AG04449 (cell line): ENCODE results near the gene ACTN1.

Source experiments
- CTCF ChIA-PET: fragments of 350-600 bp; formaldehyde crosslinking; extraction: SDS; loops from one replicate; lab custom pipeline; 2021; ENCODE audit warnings: antibody characterized with exemption; lab: Yijun Ruan, JAX
- POLR2A ChIA-PET: fragments of 400-600, 350-600 bp; formaldehyde crosslinking; extraction: SDS; loops from one replicate; lab custom pipeline; 2020; ENCODE audit warnings: antibody characterized with exemption, inconsistent platforms; lab: Yijun Ruan, JAX
- DNase-seq: peaks from one replicate; pipeline ENCODE4 v3.0.0-alpha.2; 2010; ENCODE audit warnings: low read depth, low spot score
- H3K4me3 ChIP-seq: 2 replicates; pipeline ENCODE4 v1.5.1; 2011; ENCODE audit warnings: low read depth, mild to moderate bottlenecking, control low read depth, low read length
- TF ChIP-seq, protein P1 (sequence below): IDR thresholded peaks from one replicate; pipeline ENCODE4 v1.5.1; 2011; ENCODE audit warnings: mild to moderate bottlenecking, moderate library complexity, low read length, control low read depth, inconsistent platforms; ENCODE audit not compliant: insufficient read depth; ENCODE audit errors: missing control alignments

Gene ACTN1

DNA sequence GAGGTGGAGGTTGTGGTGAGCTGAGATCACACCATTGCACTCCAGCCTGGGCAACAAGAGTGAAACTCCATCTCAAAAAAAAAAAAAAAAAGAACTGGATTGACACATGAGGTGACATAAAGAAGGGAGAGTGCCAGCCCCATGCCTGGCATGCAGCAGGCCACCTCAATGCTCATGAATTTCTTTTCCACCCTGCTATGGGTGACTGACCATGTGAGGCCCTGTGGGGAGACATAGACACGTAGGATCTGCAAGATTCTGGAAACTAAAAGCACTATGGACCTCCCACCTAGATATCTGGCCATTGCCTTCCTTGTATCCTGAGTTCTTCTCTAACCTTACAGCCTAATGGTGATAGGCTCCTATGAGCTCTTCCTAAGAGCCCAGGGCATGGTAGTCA lies 5.6 kb upstream of the ACTN1 start:
- CTCF ChIA-PET = no interaction called here

GRCh38 chr14:68983191-68983590 lies 4.1 kb upstream of the ACTN1 start:
- ChIA-PET POLR2A (no interaction called here), CTCF (interaction anchor here (0.5 kb wide), 1 partner anchor 71 kb away, joined by 3 read pairs; no protein-coding TSS in a partner anchor)
- TF ChIP-seq, protein P1, sequence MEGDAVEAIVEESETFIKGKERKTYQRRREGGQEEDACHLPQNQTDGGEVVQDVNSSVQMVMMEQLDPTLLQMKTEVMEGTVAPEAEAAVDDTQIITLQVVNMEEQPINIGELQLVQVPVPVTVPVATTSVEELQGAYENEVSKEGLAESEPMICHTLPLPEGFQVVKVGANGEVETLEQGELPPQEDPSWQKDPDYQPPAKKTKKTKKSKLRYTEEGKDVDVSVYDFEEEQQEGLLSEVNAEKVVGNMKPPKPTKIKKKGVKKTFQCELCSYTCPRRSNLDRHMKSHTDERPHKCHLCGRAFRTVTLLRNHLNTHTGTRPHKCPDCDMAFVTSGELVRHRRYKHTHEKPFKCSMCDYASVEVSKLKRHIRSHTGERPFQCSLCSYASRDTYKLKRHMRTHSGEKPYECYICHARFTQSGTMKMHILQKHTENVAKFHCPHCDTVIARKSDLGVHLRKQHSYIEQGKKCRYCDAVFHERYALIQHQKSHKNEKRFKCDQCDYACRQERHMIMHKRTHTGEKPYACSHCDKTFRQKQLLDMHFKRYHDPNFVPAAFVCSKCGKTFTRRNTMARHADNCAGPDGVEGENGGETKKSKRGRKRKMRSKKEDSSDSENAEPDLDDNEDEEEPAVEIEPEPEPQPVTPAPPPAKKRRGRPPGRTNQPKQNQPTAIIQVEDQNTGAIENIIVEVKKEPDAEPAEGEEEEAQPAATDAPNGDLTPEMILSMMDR = no peak
- no peak for DNase-seq
- H3K4me3 ChIP-seq = no peak overlapping the region

More for the DNA sequence above, 5.6 kb upstream of the ACTN1 start:
- POLR2A ChIA-PET = no interaction called here
- H3K4me3 ChIP-seq = no peak overlapping the region
- DNase-seq = no peak
- TF ChIP-seq, protein P1 = no peak

DNA sequence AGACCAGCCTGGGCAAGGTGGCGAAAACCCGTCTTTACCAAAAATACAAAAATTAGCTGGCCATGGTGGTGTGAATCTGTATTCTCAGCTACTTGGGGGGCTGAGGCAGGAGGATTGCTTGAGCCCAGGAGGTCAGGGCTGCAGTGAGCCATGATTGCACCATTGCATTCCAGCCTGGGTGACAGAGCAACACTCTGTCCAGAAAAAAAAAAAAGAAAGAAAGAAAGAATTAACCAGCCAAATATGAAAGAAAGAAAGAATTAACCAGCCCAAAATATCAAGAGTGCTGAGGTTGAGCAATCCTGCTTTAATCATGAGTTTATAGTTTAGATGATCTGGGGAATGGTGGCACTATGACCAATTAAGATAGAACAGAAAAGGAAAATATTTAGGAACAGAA lies 3.5 kb upstream of the ACTN1 start:
- no peak for DNase-seq
- CTCF ChIA-PET = interaction anchor here (0.7 to 1.2 kb wide), 3 partner anchors 71 to 111 kb away, joined by 3 to 4 read pairs (median 4); no protein-coding TSS in a partner anchor
- POLR2A ChIA-PET = no interaction called here
- H3K4me3 ChIP-seq = no peak overlapping the region
- TF ChIP-seq, protein P1 = no peak

DNA sequence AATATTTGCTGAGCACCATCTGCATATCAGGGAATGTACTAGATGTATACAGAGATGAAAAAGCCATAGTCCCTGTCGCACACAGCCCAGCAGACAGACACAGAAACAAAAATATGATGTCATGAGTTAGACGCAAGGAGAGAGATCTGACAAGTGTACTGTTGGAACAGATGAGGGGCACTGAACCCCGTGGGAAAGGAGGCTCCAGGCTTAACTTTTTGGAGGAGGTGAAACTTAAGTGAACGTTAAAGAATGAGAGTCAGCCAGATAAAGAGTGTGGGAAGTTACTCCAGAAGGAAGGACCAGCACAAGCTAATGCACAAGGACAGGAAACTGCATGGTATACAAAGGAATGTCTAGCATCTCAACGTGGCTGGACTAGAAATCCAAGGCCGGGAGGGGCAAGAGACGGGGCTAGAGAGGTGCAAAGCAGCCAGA lies 2.5 kb upstream of the ACTN1 start:
- CTCF ChIA-PET = interaction anchor here (1.0 to 1.2 kb wide), 4 partner anchors 23 to 112 kb away, joined by 3 to 5 read pairs (median 4); no protein-coding TSS in a partner anchor
- peak; percentile 87 for DNase-seq
- H3K4me3 ChIP-seq = peak overlapping the region; percentile 19
- POLR2A ChIA-PET = interaction anchor here (0.6 to 1.0 kb wide), 3 partner anchors 78 to 190 kb away, joined by 3 read pairs; no protein-coding TSS in a partner anchor
- TF ChIP-seq, protein P1 = no peak

- ChIA-PET CTCF (interaction anchor here (1.0 to 1.4 kb wide), 4 partner anchors 23 to 126 kb away, joined by 3 to 7 read pairs (median 4); no protein-coding TSS in a partner anchor), POLR2A (interaction anchor here (0.6 to 1.0 kb wide), 3 partner anchors 58 to 89 kb away, joined by 3 to 4 read pairs (median 3); no protein-coding TSS in a partner anchor)
Observed at GRCh38 chr14:68981139-68981538, 2.0 kb upstream of the ACTN1 start.

More at GRCh38 chr14:68981139-68981538, 2.0 kb upstream of the ACTN1 start:
- H3K4me3 ChIP-seq = peak overlapping the region; percentile 19
- DNase-seq = no peak
- TF ChIP-seq, protein P1 = no peak
